HG02938 (cell line): ENCODE data around the gene LBX1.
"Not testable (repeated sequence)": the region's sequence is repeated elsewhere in the genome, so short reads cannot be mapped to it uniquely, and the experiment has no call there.

Experiments used
- ATAC-seq: cut with Tn5 transposase; IDR thresholded peaks from one replicate; pipeline ENCODE4 v1.9.1; 2021; ENCODE audit warnings: mild to moderate bottlenecking, moderate library complexity; ENCODE audit not compliant: unreplicated experiment

LBX1 gene

DNA sequence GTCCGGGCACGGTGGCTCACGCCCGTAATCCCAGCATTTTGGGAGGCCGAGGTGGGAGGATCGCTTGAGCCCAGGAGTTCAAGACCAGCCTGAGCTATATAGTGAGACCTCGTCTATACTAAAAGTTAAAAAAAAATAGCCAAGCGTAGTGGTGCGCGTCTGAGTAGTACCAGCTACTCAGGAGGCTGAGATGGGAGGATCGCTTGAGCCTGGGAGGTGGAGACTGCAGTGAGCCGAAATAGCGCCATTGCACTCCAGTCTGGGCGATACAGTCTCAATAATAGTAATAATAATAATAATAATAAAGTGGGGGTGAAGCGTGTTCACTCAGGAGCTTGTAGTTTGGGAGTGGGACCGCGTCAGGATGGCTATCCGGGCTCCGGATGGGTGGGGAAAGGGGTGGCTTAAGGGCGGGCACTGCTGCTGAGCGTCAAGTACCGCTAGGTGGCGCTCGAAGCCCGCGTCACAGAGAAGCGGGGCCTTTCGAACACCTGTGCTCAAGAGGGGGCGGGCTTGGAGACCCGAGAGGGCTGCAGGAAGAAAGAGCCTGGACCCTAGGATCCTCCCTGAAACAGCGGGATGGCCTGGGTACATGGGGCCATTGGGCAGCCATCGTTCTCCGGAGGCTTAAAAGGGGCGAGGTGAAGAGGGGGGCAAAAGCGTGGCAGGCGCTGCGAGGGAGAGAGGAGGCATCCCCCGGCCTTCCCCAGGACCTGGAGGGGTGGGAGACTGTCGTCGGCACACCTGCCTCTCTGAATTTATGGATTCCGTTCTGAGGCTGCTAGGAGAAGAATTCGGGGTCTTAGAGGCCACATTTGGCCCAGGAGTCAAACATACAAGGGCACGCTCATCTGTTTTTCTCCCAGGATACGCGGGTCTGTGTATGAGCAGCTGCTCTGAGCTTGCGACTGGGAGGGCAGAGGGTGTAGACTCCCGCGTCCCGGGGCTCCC, 14.5 kb downstream of the LBX1 start:
- ATAC-seq = no peak

GRCh38 chr10:101208543-101208942, 20.7 kb downstream of the LBX1 start:
- ATAC-seq = no peak

GRCh38 chr10:101207026-101207425, 22.2 kb downstream of the LBX1 start:
- no peak for ATAC-seq

DNA sequence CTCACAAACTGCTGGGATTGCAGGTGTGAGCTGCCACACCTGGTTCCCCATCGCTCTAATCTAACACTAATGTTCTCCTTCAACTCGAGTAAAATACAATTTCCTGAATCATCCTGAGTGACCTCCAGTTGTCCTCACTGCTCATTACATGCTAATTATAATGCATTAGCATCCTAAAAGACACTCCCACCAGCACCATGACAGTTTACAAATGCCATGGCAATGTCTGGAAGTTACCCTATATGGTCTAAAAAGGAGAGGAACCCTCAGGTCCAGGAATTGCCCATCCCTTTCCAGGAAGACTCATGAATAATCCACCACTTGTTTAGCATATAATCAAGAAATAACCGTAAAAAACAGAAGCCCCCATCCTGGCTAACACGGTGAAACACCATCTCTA, 26.6 kb downstream of the LBX1 start:
- not testable (repeated sequence) for ATAC-seq

DNA sequence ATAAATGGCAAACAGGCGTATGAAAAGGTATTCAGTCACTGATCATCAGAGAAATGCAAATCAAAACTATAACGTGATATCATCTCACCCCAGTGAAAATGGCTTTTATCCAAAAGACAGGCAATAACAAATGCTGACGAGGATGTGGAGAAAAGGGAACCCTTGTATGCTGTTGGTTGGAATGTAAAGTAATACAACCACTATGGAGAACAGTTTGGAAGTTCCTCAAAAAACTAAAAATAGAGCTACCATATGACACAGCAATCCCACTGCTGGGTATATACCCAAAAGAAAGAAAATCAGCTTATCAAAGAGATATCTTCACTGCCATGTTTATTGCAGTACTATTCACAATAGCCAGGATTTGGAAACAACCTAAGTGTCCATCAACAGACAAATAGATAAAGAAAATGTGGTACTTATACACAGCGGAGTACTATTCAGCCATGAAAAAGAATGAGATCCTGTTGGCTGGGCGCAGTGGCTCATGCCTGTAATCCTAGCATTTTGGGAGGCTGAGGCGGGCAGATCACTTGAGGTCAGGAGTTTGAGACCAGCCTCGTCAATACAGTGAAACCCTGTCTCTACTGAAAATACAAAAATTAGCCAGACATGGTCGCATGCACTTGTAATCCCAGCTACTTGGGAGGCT, 30.8 kb downstream of the LBX1 start:
- ATAC-seq = not testable (repeated sequence)

- ATAC-seq = no peak
Observed at GRCh38 chr10:101195921-101196320, 33.3 kb downstream of the LBX1 start.

GRCh38 chr10:101189461-101190401, 39.5 kb downstream of the LBX1 start:
- ATAC-seq = no peak

- no peak for ATAC-seq
Observed at GRCh38 chr10:101188942-101189341, 40.3 kb downstream of the LBX1 start.

GRCh38 chr10:101183458-101184183, 45.6 kb downstream of the LBX1 start:
- no peak for ATAC-seq

- no peak for ATAC-seq
Observed at GRCh38 chr10:101182936-101183335, 46.3 kb downstream of the LBX1 start.
